ENCODE results near the gene ARAP3.

GRCh38 chr5:141657404-141657803 lies 24.6 kb downstream of the ARAP3 start:
- TF ChIP-seq POLR2A (IDR thresholded peaks at IDR 0.05) (no peak), CTCF (IDR thresholded peaks at IDR 0.05) (no peak), POLR2AphosphoS5 (IDR thresholded peaks at IDR 0.05) (no peak)
